ENCODE results near the gene OPN1MW3.
"Not testable (repeated sequence)": the region's sequence is repeated elsewhere in the genome, so short reads cannot be mapped to it uniquely, and the experiment has no call there.

Gene OPN1MW3

GRCh38 chrX:154296731-154297130 is 39.3 kb downstream of the OPN1MW3 start:
- no peak for DNase-seq (ENCODE audit: low spot score)

DNA sequence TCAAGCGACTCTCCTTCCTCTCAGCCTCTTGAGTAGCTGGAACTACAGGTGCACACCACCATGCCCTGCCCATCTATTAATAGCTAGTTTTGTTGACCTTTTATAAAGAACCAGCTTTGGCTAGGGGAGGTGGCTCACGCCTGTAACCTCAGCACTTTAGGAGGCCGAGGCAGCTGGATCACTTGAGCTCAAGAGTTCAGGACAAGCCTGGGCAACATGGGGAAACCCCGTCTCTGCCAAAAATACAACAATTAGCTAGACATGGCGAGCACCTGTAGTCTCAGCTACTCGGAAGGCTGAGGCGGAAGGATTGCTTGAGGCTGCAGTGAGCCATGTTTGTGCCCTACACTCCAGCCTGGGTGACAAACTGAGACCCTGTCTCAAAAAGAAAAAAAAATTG is 40.9 kb downstream of the OPN1MW3 start:
- DNase-seq (ENCODE audit: low spot score), result no peak

DNA sequence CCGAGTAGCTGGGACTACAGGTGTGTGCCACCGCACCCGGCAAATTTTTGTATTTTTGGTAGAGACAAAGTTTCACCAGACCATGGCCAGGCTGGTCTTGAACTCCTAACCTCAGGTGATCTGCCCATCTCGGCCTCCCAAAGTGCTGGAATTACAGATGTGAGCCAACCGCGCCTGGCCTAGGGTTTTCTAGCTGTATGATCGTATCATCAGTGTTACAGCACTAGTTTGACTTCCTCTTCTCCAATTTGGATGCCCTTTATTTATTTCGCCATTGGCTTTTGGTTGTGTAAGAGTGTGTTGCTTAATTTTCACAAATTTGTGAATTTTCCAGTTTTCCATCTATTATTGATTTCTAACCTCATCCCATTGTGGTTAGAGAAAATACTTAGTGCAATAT is 43.4 kb downstream of the OPN1MW3 start:
- DNase-seq (ENCODE audit: low spot score), result no peak

- DNase-seq (ENCODE audit: low spot score), result not testable (repeated sequence)
These were observed 45.6 kb downstream of the OPN1MW3 start for GRCh38 chrX:154302998-154303397.

DNA sequence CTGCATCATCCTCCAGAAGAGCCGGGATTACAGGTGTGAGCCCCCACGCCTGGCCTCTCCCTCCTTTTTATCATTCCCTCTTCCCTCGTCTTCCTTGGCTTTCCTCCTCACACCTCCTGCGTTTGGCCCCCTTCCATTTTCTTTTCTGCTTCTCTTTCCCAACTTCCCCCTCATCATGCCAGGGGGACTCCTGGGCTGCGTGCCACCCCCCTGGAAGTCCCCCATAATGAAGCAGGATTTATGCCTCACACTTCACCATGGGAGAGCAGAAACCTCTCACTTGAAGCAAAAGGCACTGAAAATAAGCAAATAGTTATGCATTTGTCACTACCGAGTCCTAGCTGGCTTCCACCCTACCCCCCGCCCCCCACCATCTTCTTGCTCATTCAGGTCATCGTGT is 46.1 kb downstream of the OPN1MW3 start:
- no peak for DNase-seq (ENCODE audit: low spot score)

DNA sequence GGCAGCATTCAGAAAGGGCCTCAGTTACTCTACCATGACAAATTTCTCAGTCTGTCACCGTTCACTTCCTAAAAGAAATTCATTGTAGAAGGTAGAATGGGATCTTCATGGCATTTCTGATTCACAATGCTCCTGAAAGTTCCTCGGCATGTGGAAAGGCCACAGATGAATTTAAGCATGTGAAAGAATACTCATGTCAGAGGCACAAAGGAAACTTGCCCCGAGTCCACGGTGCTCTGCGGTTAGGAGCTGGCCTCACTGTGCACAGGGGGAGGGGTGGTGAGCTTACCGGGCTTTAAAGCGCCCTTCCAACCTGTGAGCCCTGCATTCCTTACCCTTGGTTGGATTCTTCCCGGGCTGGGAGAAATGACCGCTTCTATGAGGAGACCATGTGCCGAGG is 47.5 kb downstream of the OPN1MW3 start:
- no peak for DNase-seq (ENCODE audit: low spot score)

- no peak for DNase-seq (ENCODE audit: low spot score)
These were observed 48.3 kb downstream of the OPN1MW3 start for GRCh38 chrX:154305541-154306205.

DNA sequence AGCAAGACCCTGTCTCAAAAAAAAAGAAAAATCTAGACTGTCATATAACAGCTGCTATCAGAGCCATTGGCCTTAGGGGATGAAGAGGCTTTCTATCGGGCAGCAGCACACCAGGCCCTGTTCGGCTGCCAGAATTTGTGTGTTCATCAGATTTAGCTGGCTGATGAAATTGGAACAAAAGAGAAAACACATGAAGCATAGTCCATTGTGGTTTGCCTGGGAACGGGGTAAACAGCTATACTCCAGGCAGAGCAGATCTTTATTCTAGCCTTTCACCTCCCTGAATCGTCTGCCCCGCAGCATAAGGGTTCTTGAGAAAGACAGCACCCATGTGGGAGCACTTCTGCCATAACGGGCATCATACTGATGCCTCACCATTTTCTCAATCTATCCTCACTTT is 49.8 kb downstream of the OPN1MW3 start:
- no peak for DNase-seq (ENCODE audit: low spot score)

GRCh38 chrX:154308108-154308946 is 50.9 kb downstream of the OPN1MW3 start:
- DNase-seq (ENCODE audit: low spot score), result peak; percentile 48

DNA sequence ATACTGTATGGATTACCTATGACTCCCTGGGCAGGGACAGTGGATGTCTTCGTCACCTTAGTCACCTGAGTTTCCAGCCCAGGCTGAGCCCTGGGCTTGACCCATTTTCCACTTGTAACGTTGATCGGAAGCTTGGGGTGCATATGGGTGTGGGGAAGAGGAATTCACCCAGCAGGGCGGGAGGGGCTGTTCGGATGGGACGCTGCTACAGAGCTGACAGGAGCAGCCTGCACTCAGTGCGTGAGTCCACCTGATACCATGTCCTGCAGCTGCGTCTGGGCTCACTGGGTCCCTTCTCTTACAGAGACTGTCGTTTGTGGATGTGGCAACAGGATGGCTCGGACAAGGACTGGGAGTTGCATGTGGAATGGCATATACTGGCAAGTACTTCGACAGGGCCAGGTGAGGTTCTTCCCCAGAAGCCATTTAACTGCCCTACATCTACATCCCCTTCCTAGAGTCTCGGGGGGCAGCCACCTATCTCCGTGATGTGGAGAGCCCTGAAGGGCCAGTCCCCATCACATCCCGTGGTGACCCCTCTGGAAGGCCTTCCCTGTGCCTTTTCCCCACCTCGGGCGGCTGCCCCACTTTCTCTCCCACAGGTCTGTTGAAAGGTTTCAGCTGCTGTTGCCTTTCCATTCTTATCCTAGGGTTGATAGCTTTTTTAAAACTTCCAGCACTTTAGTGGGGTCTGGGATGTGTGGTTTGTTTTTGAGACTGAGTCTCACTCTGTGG is 51.8 kb downstream of the OPN1MW3 start:
- no peak for DNase-seq (ENCODE audit: low spot score)

DNA sequence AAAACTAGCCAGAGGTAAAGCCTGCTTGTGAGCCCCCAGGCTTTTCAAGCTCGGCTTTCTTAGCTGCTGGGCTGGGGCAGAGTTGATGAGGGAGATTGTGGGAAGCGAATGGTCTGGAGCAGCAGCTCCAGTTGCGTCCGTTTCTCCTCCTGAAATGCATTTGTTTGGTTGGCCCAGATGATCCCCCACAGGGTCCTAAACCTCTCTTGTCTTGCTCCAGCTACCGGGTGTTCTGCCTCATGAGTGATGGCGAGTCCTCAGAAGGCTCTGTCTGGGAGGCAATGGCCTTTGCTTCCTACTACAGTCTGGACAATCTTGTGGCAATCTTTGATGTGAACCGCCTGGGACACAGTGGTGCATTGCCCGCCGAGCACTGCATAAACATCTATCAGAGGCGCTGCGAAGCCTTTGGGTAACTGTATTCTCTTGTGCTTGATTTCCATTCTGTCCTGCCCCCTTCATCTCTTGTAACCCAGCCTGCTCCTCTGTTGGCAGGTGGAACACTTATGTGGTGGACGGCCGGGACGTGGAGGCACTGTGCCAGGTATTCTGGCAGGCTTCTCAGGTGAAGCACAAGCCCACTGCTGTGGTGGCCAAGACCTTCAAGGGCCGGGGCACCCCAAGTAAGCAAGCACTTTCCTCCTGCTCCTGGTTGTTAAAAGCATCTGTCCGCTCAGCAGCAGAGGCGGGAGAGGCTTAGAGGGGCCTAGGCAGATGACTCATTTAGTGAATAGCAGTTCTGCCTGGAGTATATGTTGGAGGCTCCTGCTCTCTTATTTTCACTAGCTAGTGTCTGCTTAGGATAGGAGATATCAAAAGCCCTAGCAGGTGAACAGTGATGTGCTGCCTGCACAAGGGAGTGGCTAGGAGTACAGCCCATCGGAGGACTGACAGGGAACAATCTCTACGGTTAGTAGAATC is 53.5 kb downstream of the OPN1MW3 start:
- no peak for DNase-seq (ENCODE audit: low spot score)

DNA sequence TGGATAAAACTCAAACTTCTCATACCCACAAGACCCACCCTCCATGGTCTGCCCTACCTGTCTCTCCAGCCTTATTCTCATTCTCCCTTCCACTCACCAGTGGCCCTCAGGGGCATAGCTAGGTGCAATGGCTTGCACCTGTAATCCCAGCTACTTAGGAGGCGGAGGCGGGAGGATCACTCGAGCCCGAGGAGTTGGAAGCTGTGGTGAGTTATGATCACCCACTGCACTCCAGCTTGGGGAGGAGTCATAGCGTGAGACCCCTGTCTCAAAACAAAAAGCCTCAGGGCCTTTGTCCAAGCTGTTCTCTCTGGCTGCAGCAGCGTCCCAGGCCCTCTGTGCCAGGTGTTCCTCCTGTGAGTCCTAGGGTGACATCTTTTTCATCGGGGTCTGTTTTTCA is 54.7 kb downstream of the OPN1MW3 start:
- no peak for DNase-seq (ENCODE audit: low spot score)

DNA sequence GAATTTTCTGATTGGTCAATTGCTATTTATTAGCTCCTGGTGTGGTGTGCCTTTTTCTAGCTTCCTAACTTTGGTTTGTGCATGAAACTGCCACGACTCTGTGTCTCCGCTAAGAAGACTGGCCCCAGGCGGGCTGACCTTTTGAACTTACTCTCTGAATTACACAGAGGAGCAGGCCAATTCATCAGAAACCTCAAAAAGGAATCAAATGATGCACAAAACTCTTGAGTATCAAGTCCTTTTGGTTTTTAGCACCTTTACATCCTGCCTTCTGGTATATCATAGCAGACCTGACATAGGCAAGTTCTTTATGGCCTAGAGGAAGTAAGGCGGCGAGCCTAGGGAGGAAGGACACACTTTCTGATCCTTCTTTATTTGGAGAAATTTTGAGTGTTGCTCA is 55.8 kb downstream of the OPN1MW3 start:
- no peak for DNase-seq (ENCODE audit: low spot score)

GRCh38 chrX:154315416-154315815 is 58.0 kb downstream of the OPN1MW3 start:
- no peak for DNase-seq (ENCODE audit: low spot score)

DNA sequence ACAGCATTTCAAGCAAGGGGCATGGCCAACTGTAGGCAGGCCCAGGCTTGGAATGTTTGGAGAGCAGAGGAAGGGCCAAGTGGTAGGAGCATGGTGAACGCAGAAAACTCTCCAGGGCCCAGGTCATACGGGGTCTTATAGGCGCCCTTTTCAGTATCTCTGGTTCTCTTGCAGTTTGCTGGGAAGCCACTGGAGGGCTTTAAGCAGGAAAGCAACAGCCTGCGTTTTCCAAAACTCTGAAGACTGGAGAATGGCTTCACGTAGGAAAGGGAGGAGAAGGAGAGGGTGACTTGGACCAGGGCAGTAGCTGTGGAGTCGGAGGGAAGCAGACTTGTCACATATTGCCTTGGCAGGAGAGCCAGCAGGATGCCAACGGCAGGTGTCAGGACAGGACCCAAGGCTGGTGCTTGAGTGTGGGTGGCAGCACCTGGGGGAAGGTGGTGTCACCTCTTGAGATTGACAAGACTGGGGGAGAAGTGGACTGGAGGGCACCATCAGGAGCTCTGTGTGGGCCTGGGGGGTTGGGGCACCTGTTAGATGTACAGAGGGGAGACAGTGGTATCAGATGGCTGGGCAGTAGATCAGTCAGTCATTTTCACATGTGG is 60.1 kb downstream of the OPN1MW3 start:
- peak; percentile 33 for DNase-seq (ENCODE audit: low spot score)

- no peak for DNase-seq (ENCODE audit: low spot score)
These were observed 63.0 kb downstream of the OPN1MW3 start for GRCh38 chrX:154320406-154320805.
